B cell (primary cell): ENCODE results near the gene AKT2.

Experiments used
- EZH2 ChIP-seq: IDR thresholded peaks from 2 replicates; pipeline ENCODE4 v1.6.1; 2012; ENCODE audit warnings: borderline replicate concordance, low read depth, mild to moderate bottlenecking, moderate library complexity, low read length; ENCODE audit not compliant: insufficient read depth, poor library complexity, severe bottlenecking
- TF ChIP-seq, protein P1 (sequence below): fragments of 200-600 bp; IDR thresholded peaks from one replicate; pipeline ENCODE4 v1.8.0; 2022; ENCODE audit warnings: antibody characterized with exemption, mild to moderate bottlenecking

DNA sequence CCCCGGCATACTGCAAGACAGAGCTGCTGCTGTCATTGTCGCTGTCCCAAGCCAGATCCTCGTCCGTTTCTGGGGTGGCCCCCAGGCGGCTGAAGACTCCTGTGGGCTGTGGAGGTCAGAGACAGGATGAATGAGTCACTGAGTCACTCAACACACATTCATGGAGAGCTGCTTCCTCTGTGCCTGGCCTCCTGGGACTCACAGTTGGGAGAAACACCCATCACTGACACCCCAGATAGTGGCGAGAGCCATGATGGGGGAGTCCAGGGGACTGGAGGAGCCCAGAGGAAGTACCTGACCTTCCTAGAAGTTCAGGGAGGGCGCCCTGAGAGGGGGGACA is 37.1 kb upstream of the AKT2 start:
- TF ChIP-seq, protein P1, sequence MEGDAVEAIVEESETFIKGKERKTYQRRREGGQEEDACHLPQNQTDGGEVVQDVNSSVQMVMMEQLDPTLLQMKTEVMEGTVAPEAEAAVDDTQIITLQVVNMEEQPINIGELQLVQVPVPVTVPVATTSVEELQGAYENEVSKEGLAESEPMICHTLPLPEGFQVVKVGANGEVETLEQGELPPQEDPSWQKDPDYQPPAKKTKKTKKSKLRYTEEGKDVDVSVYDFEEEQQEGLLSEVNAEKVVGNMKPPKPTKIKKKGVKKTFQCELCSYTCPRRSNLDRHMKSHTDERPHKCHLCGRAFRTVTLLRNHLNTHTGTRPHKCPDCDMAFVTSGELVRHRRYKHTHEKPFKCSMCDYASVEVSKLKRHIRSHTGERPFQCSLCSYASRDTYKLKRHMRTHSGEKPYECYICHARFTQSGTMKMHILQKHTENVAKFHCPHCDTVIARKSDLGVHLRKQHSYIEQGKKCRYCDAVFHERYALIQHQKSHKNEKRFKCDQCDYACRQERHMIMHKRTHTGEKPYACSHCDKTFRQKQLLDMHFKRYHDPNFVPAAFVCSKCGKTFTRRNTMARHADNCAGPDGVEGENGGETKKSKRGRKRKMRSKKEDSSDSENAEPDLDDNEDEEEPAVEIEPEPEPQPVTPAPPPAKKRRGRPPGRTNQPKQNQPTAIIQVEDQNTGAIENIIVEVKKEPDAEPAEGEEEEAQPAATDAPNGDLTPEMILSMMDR = no peak
- no peak for TF ChIP-seq EZH2
